IPS-18c (cell line): ENCODE results near the gene ARFGAP3.
"Not testable (repeated sequence)": the region's sequence is repeated elsewhere in the genome, so short reads cannot be mapped to it uniquely, and the experiment has no call there.

Experiments
- H3K4me3 ChIP-seq: 2 replicates; pipeline ENCODE4 v1.7.0; 2013; ENCODE audit warnings: low read depth, mild to moderate bottlenecking, low read length, moderate library complexity; ENCODE audit not compliant: insufficient read depth
- H3K9me3 ChIP-seq: one replicate; pipeline ENCODE4 v1.6.1; 2013; ENCODE audit warnings: mild to moderate bottlenecking, low read length, moderate library complexity; ENCODE audit not compliant: control insufficient read depth, insufficient read depth

Gene ARFGAP3

DNA sequence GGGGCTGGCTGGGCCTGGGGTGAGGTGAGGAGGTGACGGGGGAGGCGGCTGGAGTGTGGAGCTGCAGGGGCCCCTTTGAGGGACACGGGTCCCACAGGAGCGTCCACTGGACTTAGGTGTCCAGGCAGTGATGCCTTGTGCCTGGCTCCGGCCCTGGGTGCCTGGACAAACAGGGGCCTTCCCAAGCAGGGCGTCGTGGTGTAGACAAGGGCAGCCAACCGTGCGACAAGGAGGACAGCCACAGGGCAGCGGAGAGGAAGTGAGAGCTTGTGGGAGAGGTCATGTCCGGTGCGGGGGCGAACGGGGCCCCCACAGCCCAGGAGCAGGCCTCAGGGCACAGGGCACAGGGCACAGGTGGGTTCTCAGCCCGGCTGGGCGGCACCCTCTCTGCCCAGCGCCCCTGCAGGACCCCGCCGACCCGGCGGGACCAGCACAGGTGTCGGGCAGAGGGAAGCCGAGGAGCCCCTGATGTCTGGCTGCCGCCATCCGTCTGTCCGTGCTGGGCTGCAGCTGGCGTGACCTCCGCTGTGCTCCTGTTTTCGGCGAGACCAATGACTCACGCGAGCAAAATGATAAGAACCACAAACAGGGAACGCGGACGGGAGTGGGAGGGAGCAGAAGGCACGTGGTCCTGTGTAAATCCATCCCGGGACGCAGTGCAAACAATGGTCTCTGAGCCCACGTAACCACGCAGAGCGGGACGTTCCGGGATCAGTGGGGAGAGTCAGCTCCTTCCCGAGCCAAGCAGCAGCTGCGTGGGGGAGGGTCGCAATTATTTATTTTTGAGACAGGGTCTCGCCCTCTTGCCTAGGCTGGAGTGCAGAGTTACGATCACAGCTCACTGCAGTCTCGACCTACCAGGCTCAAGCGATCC is 87.3 kb downstream of the ARFGAP3 start:
- Histone ChIP-seq H3K9me3 (no peaks in the 10 kb centered on the region), H3K4me3 (no peak overlapping the region)

DNA sequence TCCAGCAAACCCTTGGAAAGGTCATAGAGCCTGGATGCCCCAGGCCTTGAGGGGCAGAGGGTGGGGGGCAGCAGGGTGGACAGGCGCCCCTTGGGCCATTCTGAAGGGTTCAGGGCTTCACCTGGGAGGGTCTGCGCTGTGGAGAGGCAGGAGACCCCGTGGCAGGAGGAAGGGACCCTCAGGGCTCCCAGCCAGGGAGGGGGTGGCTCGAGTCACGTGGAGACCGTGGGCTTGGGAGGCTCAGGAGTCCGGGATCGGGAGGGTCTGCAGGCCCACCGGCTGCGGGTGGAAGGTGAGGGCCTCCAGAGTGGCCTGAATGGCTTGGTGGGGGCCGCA is 87.9 kb downstream of the ARFGAP3 start:
- no peaks in the 10 kb centered on the region for H3K9me3 ChIP-seq
- no peak overlapping the region for H3K4me3 ChIP-seq

DNA sequence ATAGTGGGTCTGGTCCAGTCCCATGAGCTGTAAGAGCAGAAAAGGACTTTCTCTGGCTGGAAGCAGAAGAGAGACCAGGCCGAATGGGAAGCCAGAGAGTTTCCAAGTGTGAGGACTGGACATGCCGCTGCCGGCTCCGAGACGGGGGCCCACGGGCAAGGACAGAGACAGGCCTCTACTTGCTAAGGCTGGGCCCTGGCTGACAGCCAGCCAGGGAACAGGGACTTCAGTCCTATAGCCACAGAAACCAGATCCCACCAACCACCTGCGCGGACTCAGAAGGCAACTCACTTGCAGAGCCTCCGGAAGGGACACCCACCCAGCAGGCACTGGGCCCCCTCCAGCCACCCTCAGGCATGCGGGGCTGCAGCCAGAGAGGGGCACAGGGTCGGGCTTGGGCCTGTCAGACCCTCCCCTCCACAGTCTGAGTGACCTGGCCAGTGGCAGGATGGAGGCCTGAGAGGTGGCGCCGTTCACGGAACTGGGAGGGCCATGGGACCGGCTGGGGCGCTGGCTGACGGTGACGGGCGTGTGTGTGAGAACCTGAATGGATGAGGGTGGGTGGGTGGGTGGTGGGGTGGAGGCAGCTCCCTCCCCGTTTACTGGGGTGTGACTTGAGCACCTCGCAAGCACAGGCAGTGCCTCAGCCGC is 88.6 kb downstream of the ARFGAP3 start:
- no peaks in the 10 kb centered on the region for H3K9me3 ChIP-seq
- no peak overlapping the region for H3K4me3 ChIP-seq

DNA sequence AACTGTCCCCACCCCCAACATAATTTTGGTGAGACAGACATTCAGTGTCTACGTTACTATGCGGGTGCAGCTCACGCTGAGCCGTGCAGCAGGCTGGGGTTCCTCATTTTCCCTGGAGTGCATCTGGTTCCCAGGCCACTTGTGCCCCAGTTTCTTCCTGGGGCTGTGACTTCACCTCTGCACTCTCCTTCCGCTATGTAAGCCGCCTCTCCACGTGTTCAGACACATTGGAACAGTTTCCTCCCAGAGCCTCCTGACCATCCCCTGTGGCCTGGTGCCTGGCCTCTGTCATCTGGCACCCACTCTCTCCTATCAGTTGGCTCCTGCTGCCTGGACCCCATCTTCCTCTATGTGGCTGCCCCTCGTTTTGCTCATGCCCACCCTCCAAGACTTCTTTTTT is 90.2 kb downstream of the ARFGAP3 start:
- no peaks in the 10 kb centered on the region for H3K9me3 ChIP-seq
- no peak overlapping the region for H3K4me3 ChIP-seq

DNA sequence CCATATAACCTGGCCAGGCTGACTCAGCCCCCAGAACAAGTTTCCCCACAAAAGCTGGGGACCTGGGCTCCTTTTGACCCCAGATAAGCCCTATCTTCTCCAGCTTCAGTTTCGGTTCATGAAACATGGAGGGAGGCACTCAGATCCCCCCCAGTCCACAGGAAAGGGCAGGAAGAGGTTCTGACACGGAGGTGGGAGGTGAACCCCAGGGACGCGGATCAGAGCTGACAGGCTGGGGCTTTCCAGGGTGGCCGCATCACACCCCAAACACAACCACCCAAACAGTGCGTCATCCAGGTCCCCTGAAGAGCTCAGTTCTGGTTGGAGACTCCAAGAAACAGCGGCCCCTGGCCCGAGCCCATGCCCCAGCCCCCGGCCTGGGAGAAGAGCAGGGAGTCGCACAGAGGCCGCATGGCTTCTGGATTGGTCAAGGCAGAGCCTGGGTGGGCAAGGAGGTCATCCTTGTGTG is 92.1 kb downstream of the ARFGAP3 start:
- H3K9me3 ChIP-seq: no peaks in the 10 kb centered on the region
- H3K4me3 ChIP-seq: no peak overlapping the region

DNA sequence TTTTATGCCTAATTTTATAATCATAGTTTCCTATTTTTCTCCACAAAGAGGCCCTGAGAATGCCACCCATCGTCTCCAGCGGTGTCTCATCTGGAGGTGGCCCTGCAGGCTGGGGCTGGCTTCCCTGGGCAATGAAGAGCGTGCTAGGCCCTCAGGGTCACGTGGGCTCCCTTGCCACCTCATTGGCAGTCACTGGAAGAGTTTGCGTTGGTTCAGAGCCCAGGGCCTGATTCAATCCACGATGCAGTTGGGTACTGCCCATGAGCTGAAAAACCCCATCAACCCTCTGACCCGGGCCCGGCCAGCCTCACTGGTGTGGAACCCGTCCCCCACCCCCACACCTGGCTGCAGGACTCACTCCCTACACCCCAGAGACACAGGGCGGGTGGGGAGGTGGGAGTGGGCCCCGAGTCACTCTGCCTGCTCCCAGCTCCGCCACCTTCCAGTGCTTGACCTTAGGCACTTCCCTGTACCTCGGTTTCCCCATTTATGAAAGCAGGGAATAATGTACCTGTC is 93.0 kb downstream of the ARFGAP3 start:
- Histone ChIP-seq H3K9me3 (no peaks in the 10 kb centered on the region), H3K4me3 (no peak overlapping the region)

DNA sequence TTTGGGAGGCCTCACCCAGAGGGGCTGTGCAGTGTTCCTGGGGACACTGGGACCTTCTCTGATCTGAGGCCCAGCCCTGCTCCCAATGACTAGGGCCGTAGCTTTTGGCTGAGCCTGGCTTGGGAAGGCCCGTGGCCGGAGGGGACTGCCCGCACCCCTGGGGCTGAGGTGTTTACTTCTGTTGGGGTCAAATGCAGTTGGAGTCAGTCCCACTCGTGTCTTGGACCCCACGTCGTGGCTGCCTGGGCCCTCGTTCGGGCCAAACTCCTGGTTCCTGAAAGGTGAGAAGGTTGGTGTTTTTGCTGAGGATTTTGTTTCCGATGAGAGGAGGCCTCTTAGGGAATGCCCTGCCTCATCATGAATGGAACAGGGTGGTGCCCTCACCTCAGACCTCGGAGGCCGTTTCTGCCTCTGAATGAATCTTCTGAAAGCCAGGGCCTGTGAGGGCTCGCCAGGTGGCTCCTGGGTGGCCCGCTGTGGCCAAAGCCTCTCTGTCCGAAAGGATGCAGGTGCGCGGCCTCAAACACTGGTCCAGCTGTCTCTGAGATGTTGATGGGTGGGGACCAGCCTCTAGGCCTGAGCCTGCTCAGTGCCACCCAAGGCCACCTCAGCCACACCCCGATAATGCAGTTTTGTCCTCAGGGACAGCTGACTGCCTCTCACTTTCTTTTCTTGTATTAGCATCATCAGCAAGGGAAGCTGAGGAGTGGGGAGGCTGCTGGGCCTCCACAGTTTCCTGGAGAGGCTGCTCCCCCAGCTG is 96.1 kb downstream of the ARFGAP3 start:
- Histone ChIP-seq H3K9me3 (no peaks in the 10 kb centered on the region), H3K4me3 (no peak overlapping the region)

DNA sequence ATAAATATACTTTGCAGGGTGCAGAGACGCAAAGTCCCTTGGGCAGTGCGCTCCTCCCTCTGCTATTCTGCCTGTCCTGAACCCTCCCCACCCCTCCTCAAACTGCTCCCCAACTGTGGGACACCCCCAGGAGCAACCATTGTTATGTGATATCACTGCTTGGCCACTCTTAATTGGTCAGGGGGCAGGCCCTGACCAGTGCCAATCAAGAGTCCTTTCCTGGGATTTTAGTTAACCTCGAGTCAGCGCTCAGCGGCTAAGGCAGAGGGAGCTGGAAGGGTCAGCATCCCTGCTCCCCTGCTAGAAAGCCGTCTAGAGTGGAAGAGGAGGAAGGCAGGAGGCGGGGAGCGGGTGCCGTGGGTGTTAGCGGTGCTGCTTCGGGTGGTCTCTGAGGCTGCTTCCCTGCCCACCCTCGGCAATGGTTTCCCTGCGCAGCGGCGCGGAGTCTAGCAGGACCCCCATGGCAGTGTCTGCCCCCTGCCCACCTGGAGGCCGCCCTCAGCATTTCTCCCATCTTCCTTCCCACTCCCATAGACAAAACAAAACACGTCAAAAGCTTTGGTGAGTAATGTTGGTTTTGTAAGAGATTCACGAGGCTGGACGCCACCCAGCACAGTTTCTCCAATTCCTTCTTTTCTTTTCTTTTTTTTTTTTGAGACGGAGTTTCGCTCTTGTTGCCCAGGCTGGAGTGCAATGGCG is 98.0 kb downstream of the ARFGAP3 start:
- no peak overlapping the region for H3K4me3 ChIP-seq
- no peaks in the 10 kb centered on the region for H3K9me3 ChIP-seq

DNA sequence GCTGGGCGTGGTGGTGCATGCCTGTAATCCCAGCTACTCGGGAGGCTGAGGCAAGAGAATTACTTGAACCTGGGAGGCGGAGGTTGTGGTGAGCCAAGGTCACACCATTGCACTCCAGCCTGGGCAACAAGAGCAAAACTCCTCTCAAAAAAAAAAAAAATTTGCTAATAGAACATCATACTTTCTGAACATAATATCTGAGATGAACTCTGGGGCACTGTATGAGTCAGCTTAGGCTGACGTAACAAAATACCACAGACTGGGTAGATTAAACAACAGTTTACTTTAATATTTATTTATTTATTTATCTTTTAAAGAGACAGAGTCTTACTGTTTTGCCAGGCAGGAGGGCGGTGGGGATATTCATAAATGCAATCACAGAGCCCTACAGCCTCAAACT is 101.5 kb downstream of the ARFGAP3 start:
- not testable (repeated sequence) for H3K4me3 ChIP-seq, H3K9me3 ChIP-seq

DNA sequence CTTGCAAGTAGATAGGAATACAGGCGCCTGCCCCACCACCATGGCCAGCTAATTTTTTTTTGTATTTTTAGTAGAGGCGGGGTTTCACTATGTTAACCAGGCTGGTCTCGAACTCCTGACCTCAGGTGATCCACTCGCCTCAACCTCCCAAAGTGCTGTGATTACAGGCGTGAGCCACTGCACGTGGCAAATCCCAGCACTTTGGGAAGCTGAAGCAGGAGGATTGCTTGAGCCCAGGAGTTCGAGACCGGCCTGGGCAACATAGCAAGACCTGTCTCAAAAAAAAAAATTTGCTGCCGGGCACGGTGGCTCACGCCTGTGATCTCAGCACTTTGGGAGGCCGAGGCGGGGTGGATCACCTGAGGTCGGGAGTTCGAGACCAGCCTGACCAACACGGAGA is 102.0 kb downstream of the ARFGAP3 start:
- H3K4me3 ChIP-seq, H3K9me3 ChIP-seq: not testable (repeated sequence)

DNA sequence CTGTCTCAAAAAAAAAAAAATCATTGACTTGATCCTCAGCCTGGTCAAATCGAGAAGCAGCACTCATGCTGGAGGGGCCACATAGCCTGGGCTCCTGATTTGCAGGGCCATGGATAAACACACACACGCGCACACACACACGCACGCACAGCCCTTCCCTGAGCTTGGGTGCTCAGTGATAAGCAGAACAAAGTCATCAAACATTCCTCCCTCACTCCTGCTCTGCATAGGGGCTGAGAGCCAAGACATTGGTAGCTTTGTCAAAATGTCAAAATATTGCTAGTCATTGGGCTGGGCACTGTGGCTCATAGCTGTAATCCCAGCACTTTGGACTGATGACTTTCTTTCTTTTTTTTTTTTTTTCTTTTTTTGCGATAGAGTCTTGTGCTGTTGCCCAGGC is 102.4 kb downstream of the ARFGAP3 start:
- Histone ChIP-seq H3K4me3 (no peak overlapping the region), H3K9me3 (no peaks in the 10 kb centered on the region)

DNA sequence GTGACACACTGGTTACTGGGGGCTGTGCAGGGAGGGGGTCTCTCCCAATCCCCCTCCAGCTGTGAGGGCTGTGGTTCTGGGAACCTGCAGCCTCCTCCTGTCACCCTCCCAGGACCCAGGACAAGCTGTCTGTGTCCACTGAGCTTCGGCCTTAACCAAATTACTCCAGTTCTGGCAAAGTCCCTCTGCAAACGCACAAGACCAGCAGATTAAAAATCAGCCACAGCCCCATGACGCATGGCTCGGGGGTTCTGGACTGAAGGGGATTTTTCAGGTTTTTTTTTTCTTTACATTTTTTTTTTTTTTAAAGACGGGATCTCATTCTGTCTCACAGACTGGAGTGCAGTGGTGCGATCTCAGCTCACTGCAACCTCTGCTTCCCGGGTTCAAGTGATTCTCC is 104.2 kb downstream of the ARFGAP3 start:
- H3K4me3 ChIP-seq: no peak overlapping the region
- H3K9me3 ChIP-seq: no peaks in the 10 kb centered on the region

DNA sequence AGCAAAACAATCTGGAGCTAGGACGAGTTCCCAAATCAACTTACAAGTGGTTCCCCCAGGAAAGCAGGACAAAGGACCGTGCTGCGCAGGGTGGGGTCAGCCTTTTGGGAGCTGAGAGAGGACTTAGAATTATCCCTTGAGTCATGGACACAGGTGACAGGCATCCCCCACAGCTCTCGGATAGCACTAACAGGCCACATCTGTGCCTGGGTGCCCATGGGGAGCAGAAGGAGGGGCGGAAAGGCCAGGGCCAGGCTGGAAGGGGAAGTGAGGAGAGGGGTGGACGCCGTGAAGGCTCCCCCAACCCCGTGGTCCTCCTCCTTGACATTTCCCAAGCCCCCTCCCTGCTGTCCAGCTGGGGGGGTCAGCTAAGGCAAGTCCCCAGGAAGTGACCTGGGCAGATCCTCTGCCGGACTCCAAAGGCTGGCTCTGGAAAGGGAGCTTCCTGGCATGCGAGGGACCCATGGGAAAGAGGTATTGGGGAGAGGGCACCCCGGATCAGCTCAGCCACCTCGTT is 104.8 kb downstream of the ARFGAP3 start:
- Histone ChIP-seq H3K9me3 (no peaks in the 10 kb centered on the region), H3K4me3 (no peak overlapping the region)

DNA sequence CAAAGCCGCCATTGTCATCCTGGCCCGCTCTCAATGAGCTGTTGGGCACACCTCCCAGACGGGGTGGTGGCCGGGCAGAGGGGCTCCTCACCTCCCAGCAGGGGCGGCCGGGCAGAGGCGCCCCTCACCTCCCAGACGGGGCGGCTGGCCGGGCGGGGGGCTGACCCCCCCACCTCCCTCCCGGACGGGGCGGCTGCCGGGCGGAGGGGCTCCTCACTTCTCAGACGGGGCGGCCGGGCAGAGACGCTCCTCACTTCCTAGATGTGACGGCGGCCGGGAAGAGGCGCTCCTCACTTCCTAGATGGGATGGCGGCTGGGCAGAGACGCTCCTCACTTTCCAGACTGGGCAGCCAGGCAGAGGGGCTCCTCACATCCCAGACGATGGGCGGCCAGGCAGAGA is 106.7 kb downstream of the ARFGAP3 start:
- H3K4me3 ChIP-seq, H3K9me3 ChIP-seq: not testable (repeated sequence)

DNA sequence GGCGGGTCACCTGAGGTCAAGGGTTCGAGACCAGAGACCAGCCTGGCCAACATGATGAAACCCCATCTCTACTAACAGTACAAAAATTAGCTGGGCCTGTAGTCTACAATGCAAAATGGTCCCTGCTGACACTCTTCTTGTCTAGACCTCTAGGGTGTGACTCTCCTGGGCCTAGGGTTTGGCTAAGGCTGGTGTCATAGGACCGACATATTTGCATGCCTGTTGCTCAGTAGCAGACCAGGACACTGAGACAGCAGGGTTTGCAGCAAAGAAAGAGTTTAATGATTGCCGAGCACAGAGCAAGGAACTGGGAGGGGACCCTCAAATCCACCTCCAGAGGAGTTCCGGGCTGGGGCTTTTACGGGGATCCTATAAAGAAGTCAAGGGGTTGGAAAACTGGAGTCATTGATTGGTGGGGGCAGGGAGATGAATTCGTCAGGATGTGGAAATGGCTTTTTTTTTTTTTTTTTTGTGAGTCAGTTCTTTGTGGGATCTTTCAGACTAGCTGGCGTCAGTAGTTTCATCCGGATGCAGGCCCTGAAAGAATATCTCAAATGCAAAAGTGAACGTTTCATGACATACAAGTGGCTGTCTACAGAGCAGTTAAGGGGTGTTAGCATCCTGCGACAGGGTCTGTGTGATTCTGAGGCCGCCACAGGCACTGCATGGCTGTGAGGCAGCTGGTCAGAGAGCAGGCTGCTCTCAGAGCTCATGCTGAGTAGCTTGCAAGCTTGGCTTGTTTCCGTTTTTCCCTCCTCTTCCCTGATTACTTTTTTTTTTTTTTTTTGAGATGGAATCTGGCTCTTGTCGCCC is 109.2 kb downstream of the ARFGAP3 start:
- Histone ChIP-seq H3K4me3 (no peak overlapping the region), H3K9me3 (no peaks in the 10 kb centered on the region)
